ENCODE data around the gene ALOX5.
"Not testable (repeated sequence)": the region's sequence is repeated elsewhere in the genome, so short reads cannot be mapped to it uniquely, and the experiment has no call there.

Gene ALOX5

DNA sequence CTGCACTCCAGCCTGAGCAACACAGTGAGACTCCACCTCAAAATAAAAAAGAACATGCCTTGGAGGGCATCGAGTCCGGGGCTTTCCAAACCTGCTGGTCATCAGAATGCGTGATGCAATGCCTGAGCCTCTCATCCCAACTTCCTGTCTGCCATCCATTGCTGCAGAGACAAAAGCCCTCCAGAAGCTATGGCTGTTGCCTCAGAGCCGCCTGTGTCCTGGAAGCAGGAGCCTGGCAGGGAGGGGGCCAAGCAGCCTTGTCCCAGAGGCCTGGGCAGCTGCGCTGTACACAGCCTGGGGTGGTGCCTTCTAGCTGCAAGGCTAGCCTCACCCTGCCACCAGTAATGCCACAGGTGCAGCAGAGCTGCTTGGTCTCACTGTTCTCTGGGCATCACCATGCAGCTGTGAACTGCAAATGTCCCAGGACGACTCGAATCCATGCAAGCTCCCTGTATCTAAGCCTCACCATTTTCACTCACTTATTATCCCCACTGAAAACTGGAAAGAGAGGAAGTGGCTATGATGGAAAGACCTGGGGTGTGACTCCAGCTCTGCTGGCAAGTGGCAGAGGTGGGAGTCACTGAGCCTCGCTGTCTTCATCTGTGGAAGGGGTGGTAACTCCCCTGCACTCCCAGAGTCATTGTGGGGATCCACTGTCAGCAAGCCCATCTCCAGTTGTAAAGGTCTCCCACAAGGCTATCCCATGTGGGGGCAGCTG lies 7.0 kb downstream of the ALOX5 start:
- DNase-seq = no peak

DNA sequence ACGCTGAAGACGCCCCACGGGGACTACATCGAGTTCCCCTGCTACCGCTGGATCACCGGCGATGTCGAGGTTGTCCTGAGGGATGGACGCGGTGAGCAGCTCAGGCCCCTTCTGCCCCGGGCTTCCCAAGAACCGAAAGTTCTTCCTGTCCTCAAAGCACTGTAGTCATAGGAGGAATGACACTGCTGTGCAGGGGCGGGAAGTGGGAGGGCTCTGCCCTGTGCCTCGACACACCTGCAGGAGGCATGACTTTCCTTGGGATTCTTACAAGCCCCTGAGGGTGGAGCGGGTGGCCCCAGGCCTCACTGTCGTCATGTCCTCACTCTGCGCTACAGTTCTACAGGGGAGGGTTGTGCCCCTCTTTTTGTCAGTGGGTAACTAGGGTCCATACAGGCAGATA lies 8.6 kb downstream of the ALOX5 start:
- TF ChIP-seq POLR2A (IDR thresholded peaks at IDR 0.05; ENCODE audit: low read length) (no peak), GATA1 (IDR thresholded peaks at IDR 0.05; ENCODE audit: low read depth, low read length) (no peak)
- no peak for DNase-seq

More for the DNA sequence above, 7.0 kb downstream of the ALOX5 start:
- no peak for TF ChIP-seq POLR2A (IDR thresholded peaks at IDR 0.05; ENCODE audit: low read length)
- TF ChIP-seq GATA1 (IDR thresholded peaks at IDR 0.05; ENCODE audit: low read depth, low read length) = no peak

DNA sequence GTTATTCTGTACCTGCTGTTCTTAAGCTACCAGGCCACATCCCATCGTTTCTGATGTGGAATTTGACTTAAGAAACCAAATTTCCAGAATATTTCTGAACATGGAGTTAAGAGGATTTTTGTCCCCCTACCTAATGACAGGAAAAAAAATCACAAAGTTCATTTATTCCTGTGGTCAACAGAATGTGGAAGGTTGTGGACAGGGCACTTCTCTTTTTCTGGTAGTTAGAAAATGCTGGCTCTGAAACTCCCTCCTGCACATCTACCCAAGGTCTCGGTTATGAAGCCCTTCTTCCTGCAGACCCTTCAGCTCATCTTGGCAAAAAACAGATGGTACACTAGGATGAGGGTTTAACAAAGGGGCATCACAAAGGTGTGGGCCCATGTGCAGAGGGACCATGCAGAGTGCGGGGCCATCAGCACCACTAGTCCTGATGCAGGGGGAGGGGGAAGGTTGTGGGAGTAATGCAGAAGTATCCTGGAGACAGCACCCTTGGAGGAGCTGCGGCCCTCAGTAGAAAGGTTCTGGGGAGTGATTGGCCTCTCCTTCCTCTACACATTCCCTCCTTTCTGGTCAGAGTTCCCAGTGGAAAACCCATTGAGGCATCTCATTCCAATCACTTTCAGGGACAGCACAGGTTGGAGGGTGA lies 9.8 kb downstream of the ALOX5 start:
- DNase-seq = no peak
- TF ChIP-seq POLR2A (IDR thresholded peaks at IDR 0.05; ENCODE audit: low read length) = no peak
- TF ChIP-seq GATA1 (IDR thresholded peaks at IDR 0.05; ENCODE audit: low read depth, low read length) = no peak

DNA sequence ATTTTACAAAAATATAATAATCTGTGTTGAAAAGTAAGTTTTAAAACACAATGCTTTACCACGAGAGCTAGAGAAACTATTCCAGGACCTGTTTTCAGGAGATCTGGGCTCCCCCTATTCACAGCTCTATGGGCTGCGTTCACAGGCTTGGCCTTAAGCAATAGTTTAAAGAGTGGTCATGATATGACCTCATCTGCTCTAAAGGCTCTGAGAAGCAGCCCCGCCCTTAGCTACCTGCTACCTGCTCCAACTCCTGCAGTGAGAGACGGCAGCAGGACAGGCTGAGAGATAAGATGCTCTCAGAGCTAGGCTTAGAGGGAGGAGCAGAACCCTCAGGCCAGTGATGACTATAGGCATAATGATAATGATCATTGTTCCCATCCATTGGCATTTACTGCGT lies 12.6 kb downstream of the ALOX5 start:
- DNase-seq = no peak
- TF ChIP-seq GATA1 (IDR thresholded peaks at IDR 0.05; ENCODE audit: low read depth, low read length) (no peak), POLR2A (IDR thresholded peaks at IDR 0.05; ENCODE audit: low read length) (no peak)

DNA sequence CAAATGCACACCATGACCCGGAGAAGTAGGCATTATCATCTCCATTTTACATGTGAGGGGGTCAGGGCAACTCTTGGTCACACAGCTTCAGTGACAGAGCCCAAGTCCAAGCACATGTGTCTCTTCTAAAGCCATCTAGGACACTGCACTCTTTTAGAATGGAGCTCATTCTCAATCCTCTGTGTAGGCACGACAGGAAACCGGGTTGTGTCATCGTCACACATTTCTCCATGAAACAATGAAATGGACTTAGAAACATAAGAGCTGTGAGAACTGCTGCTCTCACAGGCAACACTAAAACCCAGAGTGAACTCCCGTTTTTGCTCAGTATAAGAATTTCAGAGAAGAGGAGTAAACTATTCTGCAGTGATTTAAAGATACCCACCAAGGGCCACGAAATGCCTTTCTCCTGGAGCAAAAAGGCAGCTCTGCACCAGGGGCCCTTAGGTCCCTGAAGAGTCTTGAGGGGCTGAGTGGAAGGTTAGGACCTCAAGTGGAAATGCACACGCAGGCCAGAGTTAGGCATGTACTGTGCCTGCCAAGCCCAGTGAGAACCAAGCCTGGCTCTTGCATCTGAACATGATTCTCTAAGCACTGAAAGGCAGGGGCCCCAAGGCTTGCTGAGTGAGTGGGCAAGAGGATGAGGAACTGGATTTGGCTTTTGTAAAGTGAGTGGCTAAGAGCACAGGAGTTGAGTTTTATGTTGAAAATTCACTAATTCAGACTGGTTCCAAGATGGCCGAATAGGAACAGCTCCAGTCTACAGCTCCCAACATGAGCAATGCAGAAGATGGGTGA lies 13.3 kb downstream of the ALOX5 start:
- no peak for DNase-seq
- TF ChIP-seq POLR2A (IDR thresholded peaks at IDR 0.05; ENCODE audit: low read length) = no peak
- TF ChIP-seq GATA1 (IDR thresholded peaks at IDR 0.05; ENCODE audit: low read depth, low read length) = no peak

DNA sequence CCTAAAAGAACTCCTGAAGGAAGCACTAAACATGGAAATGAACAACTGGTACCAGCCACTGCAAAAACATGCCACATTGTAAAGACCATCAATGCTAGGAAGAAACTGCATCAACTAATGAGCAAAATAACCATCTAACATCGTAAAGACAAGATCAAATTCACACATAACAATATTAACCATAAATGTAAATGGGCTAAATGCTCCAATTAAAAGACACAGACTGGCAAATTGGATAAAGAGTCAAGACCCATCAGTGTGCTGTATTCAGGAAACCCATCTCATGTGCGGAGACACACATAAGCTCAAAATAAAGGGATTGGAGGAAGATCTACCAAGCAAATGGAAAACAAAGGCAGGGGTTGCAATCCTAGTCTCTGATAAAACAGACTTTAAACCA lies 15.7 kb downstream of the ALOX5 start:
- not testable (repeated sequence) for DNase-seq

DNA sequence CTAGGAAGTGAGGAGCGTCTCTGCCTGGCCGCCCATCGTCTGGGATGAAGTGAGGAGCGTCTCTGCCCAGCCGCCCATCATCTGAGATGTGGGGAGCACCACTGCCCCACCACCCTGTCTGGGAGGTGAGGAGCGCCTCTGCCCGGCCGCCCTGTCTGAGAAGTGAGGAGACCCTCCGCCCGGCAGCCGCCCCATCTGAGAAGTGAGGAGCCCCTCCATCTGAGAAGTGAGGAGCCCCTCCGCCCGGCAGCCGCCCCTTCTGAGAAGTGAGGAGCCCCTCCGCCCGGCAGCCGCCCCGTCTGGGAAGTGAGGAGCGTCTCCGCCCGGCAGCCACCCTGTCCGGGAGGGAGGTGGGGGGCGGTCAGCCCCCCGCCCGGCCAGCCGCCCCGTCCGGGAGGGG lies 17.6 kb downstream of the ALOX5 start:
- not testable (repeated sequence) for DNase-seq

- DNase-seq = no peak
- TF ChIP-seq POLR2A (IDR thresholded peaks at IDR 0.05; ENCODE audit: low read length) = no peak
- no peak for TF ChIP-seq GATA1 (IDR thresholded peaks at IDR 0.05; ENCODE audit: low read depth, low read length)
Measured at GRCh38 chr10:45395554-45395953, 21.5 kb downstream of the ALOX5 start.

GRCh38 chr10:45398595-45398994 lies 24.6 kb downstream of the ALOX5 start:
- no peak for DNase-seq
- TF ChIP-seq POLR2A (IDR thresholded peaks at IDR 0.05; ENCODE audit: low read length) = no peak
- no peak for TF ChIP-seq GATA1 (IDR thresholded peaks at IDR 0.05; ENCODE audit: low read depth, low read length)

DNA sequence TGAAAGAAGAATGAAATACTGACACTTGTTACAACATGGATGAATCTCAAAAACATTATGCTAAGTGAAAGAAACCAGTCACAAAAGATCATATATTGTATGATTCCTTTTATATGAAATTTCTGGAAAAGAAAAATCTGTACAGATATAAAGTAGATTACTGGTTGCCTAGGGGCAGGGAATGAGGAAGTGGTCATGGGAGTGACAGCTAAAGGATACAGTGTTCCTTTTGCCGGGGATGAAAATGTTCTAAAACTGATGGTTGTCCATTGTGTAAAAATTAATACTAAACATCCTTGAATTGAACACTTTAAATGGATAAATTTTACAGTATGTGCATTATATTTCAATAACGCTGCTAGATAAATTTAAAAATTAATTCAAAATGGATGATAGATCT lies 25.1 kb downstream of the ALOX5 start:
- no peak for TF ChIP-seq POLR2A (IDR thresholded peaks at IDR 0.05; ENCODE audit: low read length)
- no peak for TF ChIP-seq GATA1 (IDR thresholded peaks at IDR 0.05; ENCODE audit: low read depth, low read length)
- no peak for DNase-seq

- DNase-seq = no peak
- TF ChIP-seq GATA1 (IDR thresholded peaks at IDR 0.05; ENCODE audit: low read depth, low read length) (no peak), POLR2A (IDR thresholded peaks at IDR 0.05; ENCODE audit: low read length) (no peak)
Measured at GRCh38 chr10:45403151-45403550, 29.1 kb downstream of the ALOX5 start.

GRCh38 chr10:45404087-45404769 lies 30.2 kb downstream of the ALOX5 start:
- peak; percentile 57 to 78 for DNase-seq
- no peak for TF ChIP-seq GATA1 (IDR thresholded peaks at IDR 0.05; ENCODE audit: low read depth, low read length)
- peak; percentile 36 for TF ChIP-seq POLR2A (IDR thresholded peaks at IDR 0.05; ENCODE audit: low read length)

GRCh38 chr10:45404770-45405120 lies 30.7 kb downstream of the ALOX5 start:
- DNase-seq = no peak
- TF ChIP-seq POLR2A (IDR thresholded peaks at IDR 0.05; ENCODE audit: low read length) (no peak), GATA1 (IDR thresholded peaks at IDR 0.05; ENCODE audit: low read depth, low read length) (no peak)

GRCh38 chr10:45407542-45407941 lies 33.5 kb downstream of the ALOX5 start:
- DNase-seq = peak; percentile 62 to 87

More at GRCh38 chr10:45407542-45407941, 33.5 kb downstream of the ALOX5 start:
- TF ChIP-seq GATA1 (IDR thresholded peaks at IDR 0.05; ENCODE audit: low read depth, low read length) (no peak), POLR2A (IDR thresholded peaks at IDR 0.05; ENCODE audit: low read length) (no peak)
